Spleen (tissue), 7 donors: ENCODE measurements around the gene SMARCD2.
"Not testable (repeated sequence)": the region's sequence is repeated elsewhere in the genome, so short reads cannot be mapped to it uniquely, and the experiment has no call there.

ENCODE experiments used
- CTCF ChIP-seq, 11 experiments: fragments of 200-600 bp in 7 of 11; fragments of 450-650 bp in 4 of 11; sonication (generic) in 4 of 11; IDR thresholded peaks in 8 of 11; conservative IDR thresholded peaks in 3 of 11; 1 replicate in 7 of 11; 2 replicates in 4 of 11; pipeline versions ENCODE4 v1.4.0 to v1.8.0; 2016 to 2021; ENCODE audit warnings: antibody characterized with exemption in 11 of 11, inconsistent platforms in 4 of 11, mild to moderate bottlenecking in 1 of 11
- POLR2A ChIP-seq, 3 donors: fragments of 450-650 bp; IDR thresholded peaks; one replicate each; pipeline ENCODE4 v1.5.1; 2017; ENCODE audit warnings: antibody characterized with exemption in 3 of 3, mild to moderate bottlenecking in 1 of 3
- POLR2AphosphoS5 ChIP-seq, 3 donors: sonication (generic); formaldehyde crosslinking; IDR thresholded peaks; one replicate each; pipeline ENCODE4 v1.5.1; 2017; ENCODE audit warnings: antibody characterized with exemption in 3 of 3
- donor health status: DM: no; HTN: no; CAD: no; lungs with moderate emphysema.
- donor health status: DM: no; HTN: no; CAD: no.
- donor health status: DM: no; HTN: no; CAD: no.

- not testable (repeated sequence) for TF ChIP-seq POLR2AphosphoS5 (IDR thresholded peaks at IDR 0.05); CTCF (IDR thresholded peaks at IDR 0.05 in 8 of 11, conservative IDR thresholded peaks at IDR 0.05 in 3 of 11); POLR2A (IDR thresholded peaks at IDR 0.05)
Measured at GRCh38 chr17:63882626-63883126, 40.2 kb upstream of the SMARCD2 start.
